ENCODE measurements around the gene SLC16A10. TPM values are rescaled to one million over a fixed set of nuclear protein-coding genes. Genes with fewer than 3 reads are reported as not detected.
A peak's percentile ranks its signal among the peaks of the same experiment; 100 is the strongest.
"Not testable (repeated sequence)": the region's sequence is repeated elsewhere in the genome, so short reads cannot be mapped to it uniquely, and the experiment has no call there.

The SLC16A10 gene, protein sequence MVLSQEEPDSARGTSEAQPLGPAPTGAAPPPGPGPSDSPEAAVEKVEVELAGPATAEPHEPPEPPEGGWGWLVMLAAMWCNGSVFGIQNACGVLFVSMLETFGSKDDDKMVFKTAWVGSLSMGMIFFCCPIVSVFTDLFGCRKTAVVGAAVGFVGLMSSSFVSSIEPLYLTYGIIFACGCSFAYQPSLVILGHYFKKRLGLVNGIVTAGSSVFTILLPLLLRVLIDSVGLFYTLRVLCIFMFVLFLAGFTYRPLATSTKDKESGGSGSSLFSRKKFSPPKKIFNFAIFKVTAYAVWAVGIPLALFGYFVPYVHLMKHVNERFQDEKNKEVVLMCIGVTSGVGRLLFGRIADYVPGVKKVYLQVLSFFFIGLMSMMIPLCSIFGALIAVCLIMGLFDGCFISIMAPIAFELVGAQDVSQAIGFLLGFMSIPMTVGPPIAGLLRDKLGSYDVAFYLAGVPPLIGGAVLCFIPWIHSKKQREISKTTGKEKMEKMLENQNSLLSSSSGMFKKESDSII
- under 0.01 and 0.63 TPM in 2 replicates for total RNA-seq (2014; rRNA removed)
- polyA plus RNA-seq (2012): not detected

DNA sequence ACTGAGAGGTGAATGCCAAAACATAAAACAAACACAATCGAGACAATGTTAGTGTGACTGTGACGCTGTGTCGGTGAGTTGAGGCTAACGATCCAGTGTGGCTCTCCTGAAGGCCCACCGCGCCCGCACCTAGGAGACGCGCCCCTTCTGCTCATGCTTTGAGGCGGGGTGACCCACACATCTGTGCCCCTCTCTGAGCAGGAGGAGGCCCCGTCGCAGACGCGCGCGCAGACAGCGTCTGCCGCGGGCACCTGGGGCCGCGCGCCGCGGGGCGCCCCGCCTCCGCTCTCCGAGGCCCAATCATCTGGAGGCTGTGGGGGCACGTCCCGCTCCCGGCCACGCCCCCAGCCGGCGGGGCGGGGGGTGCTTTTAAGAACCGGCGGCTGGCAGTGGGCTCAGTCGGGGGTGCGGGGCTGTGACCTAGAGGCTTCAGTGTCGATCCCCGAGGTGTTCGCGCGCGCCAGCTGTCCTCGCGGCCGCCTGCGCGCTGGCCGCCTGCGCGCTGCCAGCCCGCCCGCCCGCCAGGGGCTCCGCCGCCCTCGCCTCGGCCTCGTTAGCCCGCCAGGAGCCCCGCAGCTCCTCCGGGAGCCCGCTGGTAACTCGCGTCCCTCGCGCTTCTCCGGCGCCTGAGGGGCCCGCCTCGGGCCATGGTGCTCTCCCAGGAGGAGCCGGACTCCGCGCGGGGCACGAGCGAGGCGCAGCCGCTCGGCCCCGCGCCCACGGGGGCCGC lies at the start of gene SLC16A10:
TSS of gene SLC16A10 (plus strand) at position 398 of the 730 bp plus-strand sequence. CDS start at position 648, 250 bp downstream.
- peak; percentile 9 for DNase-seq (ENCODE audit: low read depth)

DNA sequence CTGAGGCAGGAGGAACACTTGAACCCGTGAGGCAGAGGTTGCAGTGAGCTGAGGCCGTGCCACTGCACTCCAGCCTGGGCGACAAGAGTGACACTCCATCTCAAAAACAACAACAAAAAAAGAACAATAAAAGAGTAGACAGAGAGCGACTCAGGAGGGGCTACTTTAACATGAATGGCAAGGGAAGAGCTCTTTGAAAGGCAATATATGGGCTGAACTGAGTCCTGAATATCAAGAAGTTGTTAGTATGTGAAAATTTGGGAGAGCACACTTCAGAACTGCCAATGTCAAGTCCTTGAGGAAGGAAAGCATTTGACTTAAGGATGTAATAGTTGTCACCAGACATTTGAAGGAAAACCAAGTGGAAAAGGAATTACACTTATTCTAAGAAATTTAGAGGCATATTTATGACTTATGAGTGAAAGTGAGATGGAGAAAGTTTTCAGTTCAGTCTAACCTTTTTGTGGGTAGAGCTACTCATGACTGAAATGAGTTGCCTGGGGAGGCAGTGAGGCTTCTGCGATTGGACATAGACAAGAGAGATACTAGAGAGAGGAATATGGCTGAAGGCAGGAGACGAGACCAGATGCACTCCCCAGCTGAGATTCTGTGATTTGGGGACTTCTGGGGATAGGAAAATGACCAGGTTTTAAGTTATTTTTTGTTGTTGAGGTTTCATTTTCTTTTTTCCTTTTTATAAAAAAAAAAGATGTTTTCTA lies 48.6 kb upstream of the SLC16A10 start:
- DNase-seq (ENCODE audit: low read depth): no peak

DNA sequence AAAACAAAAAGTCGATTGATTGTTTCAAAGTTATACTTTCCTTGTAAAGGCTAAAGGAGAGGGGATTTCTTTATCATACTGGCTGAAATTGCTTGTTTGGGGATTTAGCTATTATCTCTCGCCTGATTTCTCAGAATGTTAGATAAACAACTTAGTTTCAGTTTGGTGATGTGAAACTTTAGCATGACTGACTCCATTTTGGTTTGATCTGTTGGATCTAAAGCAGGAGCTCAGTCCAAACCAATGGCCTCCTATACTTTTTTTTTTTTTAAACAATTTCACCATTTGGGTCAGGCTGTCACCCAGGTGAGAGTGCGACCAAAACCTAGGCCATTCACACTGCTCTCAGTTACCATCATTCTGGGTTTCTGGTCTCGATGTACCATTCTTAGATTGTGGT lies 45.4 kb upstream of the SLC16A10 start:
- DNase-seq (ENCODE audit: low read depth): no peak

DNA sequence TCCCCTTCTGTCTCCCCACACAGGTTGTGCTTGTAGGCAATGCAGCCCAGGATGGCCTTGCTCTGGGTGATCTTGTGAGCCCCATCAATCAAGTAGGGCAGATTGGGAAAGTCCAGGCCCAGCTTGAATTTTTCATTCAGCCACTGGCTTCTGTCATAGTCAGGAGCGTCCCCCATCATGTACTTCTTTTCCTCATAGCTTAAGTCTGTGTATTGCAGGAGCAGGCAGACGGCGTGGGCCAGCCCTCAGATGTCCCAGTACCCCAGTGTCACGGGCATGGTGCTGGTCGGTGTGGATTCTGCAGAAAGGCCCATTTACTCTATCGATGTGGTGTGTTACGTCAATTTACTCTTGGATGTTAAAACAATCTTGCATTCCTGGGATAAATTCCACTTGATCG lies 40.1 kb upstream of the SLC16A10 start:
- no peak for DNase-seq (ENCODE audit: low read depth)

DNA sequence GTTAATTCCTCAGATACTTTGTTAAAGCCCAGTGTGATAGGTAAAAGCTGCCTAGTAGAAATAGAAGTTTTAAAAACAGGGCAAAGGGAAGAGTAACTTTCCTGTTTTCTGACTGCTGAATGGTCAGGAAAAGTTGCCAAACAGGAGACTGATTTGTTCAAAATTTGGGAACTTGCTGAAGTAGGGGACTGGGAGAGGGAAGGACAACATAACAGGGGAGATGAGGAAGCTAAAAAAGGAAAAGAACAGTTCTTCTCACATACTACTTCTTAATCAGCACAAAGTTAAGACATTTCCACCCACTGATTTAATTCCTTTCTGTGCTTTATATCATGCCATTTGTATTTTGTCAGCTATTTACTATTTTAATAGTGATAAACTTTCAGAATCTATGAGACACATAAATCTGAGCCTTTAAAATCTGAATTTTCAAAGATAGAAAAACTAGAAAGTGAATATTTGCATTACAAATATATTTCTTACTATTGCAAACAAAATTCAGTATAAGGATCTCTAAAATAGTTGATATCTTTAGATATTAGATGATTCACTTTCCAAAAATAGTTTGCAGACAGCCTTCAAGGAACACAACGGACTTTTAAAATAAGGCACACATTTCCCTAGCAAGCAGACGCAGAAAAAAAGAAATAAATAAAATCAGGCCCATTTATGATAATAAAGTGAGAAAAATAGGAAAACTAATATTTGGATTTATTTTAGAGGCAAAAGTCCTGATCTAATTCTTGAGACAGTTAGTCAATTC lies 36.9 kb upstream of the SLC16A10 start:
- no peak for DNase-seq (ENCODE audit: low read depth)

DNA sequence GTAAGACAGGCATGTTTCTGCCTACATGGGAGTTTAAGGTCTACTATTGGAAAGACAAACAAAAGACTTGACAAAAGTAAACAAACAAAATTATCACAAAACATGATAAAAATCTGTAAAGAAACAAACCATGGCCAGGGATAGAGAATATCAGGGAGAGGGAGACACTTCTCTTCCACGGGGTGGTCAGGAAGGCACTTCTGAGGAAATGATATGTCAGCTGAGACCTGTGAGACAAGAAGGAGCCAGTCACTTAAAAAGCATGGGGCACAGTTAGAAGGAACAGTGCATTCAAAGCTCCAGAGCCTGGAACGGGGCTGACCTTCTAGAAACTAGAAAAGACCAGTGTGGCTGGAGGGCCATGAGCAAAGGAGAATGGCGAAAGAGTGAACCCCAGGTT lies 35.1 kb upstream of the SLC16A10 start:
- DNase-seq (ENCODE audit: low read depth): no peak

DNA sequence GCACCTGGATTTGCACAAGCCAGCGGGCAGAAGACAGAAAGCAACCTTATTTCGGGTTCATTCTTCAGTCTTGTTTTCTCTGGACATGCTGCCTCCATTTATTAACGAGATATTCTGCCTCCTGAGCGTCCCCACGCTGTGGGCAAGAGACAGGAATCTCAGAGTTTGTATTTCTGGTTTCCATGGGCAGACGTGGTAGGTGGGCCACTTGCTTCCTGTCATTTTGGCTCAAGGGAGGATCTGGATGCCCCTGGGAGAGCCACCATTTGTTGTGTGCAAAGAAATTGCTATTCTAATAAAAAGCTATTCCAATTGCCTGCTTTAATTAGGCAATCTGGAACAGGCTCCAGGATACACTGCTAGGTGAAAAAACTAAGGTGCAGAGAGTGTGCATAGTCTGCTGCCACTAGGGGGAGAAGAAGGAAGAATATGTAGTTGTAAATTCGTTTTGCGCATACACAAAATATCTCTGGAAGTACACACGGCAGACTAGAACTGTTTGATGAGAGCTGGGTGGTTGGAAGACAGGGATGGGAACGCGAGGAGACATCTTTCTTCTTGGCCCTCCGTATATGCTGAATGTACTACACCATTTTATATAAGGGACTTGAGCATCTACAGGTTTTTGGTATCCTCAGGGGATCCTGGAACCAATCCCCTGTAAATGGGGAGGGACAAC lies 30.1 kb upstream of the SLC16A10 start:
- DNase-seq (ENCODE audit: low read depth): peak; percentile 53

DNA sequence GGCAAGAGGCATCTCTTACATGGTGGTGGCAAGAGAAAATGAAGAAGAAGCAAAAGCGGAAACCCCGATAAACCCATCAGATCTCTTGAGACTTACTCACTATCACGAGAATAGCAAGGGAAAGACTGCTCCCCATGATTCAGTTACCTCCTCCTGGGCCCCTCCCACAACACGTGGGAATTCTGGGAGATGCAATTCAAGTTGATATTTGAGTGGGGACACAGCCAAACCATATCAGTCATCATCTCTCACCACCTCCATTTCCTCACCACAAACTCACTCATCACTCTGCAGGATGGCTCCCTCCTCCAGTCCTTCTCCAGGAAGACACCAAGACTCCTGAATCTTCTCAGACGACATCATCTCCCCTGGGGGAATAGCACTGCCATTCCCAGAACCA lies 25.8 kb upstream of the SLC16A10 start:
- peak; percentile 47 for DNase-seq (ENCODE audit: low read depth)

DNA sequence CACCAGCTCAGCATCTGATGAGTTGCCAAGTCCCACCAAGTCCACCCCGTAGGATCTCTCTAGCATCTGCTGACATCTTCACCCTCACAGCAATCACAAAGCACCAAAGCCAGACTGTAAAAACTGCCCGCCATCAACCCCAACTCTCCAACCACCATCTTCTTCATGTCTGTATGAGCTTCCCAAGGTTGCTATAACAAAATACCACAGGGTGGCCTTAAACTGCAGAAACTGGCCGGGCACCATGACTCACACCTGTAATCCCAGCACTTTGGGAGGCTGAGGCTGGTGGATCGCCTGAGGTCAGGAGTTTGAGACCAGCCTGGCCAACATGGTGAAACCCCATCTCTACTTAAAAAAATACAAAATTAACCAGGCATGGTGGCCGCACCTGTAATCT lies 25.3 kb upstream of the SLC16A10 start:
- DNase-seq (ENCODE audit: low read depth): not testable (repeated sequence)

DNA sequence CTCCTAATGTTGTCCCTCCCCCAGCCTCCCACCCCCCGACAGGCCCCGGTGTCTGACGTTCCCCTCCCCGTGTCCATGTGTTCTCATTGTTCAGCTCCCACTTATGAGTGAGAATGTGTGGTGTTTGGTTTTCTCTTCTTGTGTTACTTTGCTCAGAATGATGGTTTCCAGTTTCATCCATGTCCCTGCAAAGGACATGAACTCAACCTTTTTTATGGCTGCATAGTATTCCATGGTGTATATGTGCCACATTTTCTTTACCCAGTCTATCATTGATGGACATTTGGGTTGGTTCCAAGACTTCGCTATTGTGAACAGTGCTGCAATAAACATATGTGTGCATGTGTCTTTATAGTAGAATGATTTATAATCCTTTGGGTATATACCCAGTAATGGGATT lies 24.4 kb upstream of the SLC16A10 start:
- DNase-seq (ENCODE audit: low read depth): not testable (repeated sequence)

DNA sequence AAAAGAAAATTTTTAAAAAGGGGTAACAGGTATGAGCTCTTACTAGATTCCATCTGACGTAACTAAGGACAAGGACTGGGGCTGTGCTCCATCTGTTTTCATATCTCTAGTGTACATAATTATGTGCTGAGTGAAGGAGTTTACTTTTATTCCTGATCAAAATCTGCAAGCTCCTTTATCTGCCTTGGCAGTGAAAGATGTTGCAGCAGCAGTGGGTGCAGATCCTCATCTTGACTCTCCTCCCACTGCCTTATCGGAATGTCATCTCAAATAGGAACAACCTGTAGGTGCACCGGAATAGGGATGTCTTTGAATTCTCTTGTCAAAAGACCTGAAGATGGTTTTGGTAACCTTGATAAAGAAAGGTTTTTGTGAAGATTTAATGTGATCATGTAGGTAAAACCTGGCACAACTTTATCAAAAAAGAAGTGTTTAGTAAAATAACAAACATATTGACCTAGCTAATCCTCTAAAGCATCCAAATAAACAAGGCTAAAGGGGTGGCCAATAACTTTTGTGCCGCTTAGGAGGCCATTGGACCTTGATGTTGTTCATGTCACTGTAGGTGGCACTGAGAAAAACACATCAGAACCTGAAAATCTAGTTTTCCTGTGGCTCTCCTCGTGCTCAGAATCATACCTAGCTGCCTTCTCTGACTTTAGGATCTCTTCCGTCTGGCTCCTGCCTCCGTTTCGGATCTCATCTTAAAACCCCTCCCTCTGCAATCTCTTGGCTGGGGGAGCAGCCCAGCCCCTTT lies 19.0 kb upstream of the SLC16A10 start:
- no peak for DNase-seq (ENCODE audit: low read depth)

DNA sequence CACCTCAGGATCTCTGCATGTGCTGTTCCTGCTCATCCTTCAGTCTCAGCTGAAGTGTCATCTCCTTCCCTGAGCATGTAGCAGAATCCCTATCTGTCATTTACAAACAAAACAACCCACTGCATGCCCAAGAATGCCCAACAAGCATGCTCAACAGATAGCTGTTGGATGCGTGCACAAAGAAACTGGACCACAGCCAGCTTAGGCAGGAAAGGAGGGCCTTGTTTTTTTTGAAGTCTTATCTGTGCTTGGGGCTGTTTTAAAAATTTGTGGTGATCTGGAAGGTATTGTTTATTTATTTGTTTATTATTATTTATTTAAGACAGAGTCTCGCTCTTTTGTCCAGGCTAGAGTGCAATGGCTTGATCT lies 18.5 kb upstream of the SLC16A10 start:
- no peak for DNase-seq (ENCODE audit: low read depth)

DNA sequence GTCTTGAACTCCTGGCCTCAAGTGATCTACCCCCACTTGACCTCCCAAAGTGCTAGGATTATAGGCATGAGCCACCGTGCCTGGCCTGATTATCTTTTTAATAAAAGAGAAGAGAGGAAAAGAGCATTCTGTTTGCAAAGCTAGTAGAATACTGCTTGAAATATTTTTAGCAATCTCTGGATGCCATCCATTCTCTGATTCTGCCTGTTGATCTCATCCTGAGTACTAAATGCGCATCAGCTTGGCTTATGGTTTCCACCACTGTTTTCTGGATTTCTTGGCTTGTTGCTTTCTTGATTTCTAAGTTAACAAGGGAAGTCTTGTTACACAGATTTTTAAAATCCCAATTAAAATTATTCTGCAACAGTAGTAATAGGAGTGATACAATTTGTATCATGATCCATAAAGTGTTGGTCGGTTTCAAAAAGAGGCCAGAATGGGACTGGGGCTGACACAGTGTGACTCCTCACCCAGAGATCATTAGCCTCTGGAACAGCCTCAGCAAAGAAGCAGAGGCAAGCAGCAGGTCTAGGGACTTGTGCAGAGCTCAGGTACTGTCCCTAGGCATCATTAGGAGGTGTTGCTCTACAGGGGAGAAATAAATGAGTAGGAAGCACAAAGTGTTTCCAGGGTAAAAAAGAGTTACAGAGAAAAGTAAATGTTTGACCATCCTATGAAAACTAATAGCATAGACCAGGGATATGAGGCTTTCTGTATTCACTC lies 17.8 kb upstream of the SLC16A10 start:
- no peak for DNase-seq (ENCODE audit: low read depth)

DNA sequence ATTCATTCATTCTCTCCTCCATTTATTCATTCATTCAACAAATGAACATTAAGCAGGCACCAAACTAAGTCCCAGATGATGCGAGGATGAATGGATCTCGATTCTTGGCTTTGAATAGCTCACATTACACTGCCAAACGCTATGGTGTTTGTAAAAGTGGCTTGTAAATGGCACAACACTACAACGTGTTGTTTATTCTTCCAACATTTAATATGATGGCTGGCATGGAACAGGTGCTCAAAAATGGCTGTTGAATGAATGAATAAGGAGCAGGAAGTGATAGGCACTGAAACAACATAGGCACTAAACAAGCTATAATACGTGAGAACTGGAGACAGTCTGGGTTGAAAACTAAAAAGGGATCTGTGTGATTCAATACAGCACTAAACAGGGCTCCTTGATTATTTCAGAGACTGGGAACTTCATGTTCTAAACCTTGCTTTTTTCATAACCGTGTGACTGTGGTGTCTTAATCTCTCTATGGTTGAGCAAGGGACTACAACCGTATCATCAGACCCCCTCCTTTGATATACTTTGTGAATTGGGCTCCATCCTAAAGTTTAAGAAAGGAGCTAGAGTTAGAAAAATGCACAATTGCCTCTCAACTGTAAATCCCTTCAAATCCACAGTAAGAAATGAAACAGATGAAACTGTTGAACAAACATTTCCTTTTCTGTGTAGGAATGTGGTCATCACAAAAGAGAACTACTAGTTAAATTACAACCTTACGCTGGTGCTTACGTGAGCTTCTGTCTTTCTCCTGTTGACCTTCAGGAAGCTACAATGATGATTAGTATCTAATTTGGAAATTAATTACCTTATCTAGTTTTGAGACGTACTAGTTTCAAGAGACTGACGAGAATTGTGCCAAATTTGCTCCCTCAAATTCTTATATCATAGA lies 16.9 kb upstream of the SLC16A10 start:
- no peak for DNase-seq (ENCODE audit: low read depth)

DNA sequence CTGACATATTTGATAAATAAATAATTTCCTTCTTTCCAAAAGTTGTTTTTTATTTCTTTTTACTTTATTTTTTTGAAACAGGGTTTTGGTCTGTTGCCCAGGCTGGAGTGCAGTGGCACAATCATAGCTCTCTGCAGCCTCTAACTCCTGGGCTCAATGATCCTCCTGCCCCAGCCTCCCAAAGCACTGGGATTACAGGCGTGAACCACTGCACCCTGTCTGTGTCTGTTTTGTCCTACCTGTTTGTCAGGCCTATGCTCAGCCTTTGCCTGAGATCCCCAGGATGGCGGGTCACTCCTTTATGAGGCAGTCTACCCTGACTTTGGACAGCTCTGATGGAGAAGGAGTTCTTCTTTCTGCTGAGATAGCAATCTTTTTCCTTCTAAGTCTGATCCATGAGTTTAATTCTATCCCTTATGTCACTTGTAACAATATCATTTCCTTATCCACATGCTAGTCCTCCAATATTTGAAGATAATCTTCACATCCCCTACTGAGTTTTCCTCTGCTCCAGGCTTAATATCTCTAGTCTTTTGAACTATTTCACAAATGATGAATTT lies 14.4 kb upstream of the SLC16A10 start:
- DNase-seq (ENCODE audit: low read depth): no peak

DNA sequence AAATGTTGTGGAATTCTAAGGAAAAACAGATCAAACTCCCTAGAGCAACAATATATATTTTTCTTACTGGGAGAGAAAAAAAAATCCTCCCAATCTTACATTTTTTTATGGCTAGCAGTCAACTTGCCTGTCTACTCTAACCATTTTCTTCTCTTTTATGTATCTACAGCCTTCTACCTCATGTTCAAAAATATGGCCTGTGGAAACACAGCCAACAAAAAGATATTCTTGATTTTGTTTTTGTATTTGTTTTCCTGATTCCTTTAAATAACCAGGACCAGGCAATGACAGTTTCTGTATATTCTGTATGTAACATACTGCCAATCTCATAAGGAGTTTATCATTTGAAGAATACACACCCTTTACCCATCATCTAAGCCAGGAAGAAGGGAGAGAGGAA lies 13.0 kb upstream of the SLC16A10 start:
- DNase-seq (ENCODE audit: low read depth): no peak

DNA sequence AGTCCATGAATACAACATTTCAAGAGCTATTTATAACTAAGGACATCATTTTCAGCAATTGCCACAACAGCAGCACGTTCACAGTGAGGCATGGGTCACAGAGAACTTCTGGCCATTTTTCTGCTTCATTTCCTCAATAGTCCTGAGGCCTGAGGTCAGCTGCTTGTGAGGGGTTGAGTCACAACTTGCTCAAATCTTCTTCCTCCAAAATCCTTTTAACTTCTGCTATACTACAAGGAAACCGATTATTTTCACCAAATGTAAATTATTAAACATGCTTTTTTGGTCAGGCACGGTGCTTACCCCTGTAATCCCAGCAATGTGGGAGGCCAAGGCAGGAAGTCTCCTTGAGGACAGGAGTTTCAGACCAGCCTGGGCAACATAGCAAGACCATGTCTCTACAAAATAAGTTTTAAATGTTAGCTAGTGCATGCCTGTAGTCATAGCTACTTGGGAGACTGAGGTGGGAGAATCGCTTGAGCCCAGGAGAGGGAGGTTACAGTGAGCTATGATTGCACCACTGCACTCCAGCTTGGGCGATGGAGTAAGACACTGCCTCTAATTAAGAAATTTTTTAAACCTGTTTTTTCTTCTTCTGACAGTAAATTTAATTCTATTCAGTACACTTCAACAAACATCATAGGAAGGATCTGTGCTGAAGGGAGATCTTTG lies 11.1 kb upstream of the SLC16A10 start:
- DNase-seq (ENCODE audit: low read depth): no peak
